ENCODE data around the gene ZNF396. TPM values are rescaled to one million over a fixed set of nuclear protein-coding genes. Genes with fewer than 3 reads are reported as not detected.

Gene ZNF396
- total and polyA plus RNA-seq, 11 donors = 0.19 to 2.2 (median 0.72) TPM

DNA sequence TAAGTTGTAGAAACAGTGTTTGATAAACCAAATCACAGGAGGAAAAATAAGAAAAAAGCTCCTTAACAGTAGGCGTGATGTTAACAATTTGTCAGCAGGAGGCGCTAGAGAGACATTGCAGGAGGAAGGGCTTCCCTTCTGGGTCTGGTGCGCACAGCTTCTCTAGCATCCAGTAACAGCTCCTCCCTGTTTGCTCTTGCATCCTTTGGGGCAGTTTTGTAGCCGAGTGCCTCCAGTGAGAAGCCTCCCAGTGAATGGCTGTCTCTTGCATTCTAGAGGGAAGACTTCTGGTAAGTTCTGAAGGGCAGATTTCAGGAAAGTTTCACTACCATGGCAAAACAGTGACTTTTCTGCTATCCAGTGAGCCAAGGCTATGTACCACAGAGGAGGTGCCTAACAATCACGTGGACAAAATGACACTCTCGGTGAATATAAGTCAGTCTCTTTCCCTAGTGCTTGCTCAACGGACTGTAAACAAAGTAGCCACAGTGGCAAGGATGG is 9.5 kb upstream of the ZNF396 start:
- Histone ChIP-seq H3K36me3 (no peaks in the 10 kb centered on the region), H3K4me1 (peaks cover 0 to 5% (median 0%) of the 10 kb centered on the region in 12 donors), H3K27ac (peak overlapping the region in 1 of 12 donors; percentile 16), H3K9me3 (peaks cover 0 to 6% (median 0%) of the 10 kb centered on the region in 12 donors), H3K27me3 (peaks cover 0 to 3% (median 0%) of the 10 kb centered on the region in 9 donors), H3K4me3 (no peak overlapping the region)
- peak in 3 of 4 donors; percentile 66 to 81 (median 69) for ATAC-seq
- DNase-seq = peak; percentile 57 to 69 (median 61)
- intact Hi-C loops (cut with DNase I) = loop anchor here in 6 of 10 donors (5.0 to 10.0 kb wide), 6 partner anchors 198 to 898 kb away; partner anchors contain the start of gene GALNT1 (in 1 of the 6)
- TF ChIP-seq, protein P1, sequence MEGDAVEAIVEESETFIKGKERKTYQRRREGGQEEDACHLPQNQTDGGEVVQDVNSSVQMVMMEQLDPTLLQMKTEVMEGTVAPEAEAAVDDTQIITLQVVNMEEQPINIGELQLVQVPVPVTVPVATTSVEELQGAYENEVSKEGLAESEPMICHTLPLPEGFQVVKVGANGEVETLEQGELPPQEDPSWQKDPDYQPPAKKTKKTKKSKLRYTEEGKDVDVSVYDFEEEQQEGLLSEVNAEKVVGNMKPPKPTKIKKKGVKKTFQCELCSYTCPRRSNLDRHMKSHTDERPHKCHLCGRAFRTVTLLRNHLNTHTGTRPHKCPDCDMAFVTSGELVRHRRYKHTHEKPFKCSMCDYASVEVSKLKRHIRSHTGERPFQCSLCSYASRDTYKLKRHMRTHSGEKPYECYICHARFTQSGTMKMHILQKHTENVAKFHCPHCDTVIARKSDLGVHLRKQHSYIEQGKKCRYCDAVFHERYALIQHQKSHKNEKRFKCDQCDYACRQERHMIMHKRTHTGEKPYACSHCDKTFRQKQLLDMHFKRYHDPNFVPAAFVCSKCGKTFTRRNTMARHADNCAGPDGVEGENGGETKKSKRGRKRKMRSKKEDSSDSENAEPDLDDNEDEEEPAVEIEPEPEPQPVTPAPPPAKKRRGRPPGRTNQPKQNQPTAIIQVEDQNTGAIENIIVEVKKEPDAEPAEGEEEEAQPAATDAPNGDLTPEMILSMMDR (IDR thresholded peaks at IDR 0.05) = peak; percentile 86 to 99 (median 92)
- TF ChIP-seq POLR2A (IDR thresholded peaks at IDR 0.05) = no peak
- WGBS, 4 donors = 16 to 30% (median 20%) methylated on average over 7 of the region's 7 CpGs

DNA sequence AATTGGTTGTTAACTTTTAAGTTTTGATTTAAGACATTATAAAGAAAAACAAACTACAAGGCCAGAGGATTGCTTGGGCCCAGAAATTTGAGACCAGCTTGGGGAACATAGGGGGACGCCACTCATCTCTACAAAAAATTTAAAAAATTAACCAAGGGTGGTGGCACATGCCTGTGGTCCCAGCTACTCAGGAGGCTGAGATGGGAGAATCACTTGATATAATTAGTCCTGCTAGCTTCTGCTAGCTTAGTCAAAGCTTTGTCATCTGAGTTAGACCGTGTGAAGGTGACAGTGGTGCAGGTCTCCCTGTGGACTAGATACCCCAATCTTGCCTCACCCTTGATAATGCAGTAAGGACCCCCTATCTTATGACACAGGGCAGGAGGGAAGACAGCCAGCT is 6.0 kb upstream of the ZNF396 start:
- Histone ChIP-seq H3K27me3 (peaks cover 0 to 3% (median 0%) of the 10 kb centered on the region in 9 donors), H3K4me3 (no peak overlapping the region), H3K27ac (no peak overlapping the region), H3K4me1 (peaks cover 0 to 5% (median 0%) of the 10 kb centered on the region in 12 donors), H3K36me3 (no peaks in the 10 kb centered on the region), H3K9me3 (peaks cover 0 to 6% (median 0%) of the 10 kb centered on the region in 12 donors)
- DNase-seq = no peak
- ATAC-seq = no peak
- 80 to 89% (median 83%) methylated on average over 2 of the region's 2 CpGs for WGBS, 4 donors
- intact Hi-C loops (cut with DNase I) = loop anchor here in 5 of 10 donors (10.0 kb wide), 4 partner anchors 202 to 902 kb away; partner anchors contain the start of gene GALNT1 (in 1 of the 5)
- TF ChIP-seq, protein P1 (IDR thresholded peaks at IDR 0.05) = no peak
- TF ChIP-seq POLR2A (IDR thresholded peaks at IDR 0.05) = no peak

DNA sequence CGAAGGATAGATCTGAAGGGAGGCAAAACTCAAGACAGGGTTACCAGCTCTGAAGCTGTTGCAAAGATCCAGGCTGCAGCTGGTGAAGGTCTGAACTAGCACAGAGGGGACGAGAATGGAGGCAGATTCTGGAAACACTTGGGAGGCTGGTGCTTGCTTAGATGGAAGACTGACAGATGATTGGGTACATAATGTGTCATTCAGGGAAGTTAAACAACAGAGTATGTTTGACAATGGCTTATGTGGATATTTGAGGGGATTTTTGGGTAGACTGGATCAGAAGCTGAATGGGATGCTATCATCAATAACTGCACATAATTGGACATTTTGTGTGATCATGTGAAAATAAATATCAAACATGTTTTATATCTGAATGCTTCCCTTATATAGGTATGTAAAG is 2.3 kb upstream of the ZNF396 start:
- intact Hi-C loops (cut with DNase I) = loop anchor here in 1 of 10 donors (10.0 kb wide), 1 partner anchor 65 kb away; no protein-coding TSS in a partner anchor
- Histone ChIP-seq H3K27me3 (peaks cover 0 to 3% (median 0%) of the 10 kb centered on the region in 9 donors), H3K36me3 (no peaks in the 10 kb centered on the region), H3K4me3 (no peak overlapping the region), H3K27ac (no peak overlapping the region), H3K9me3 (peaks cover 0 to 6% (median 0%) of the 10 kb centered on the region in 12 donors), H3K4me1 (peaks cover 0 to 12% (median 0%) of the 10 kb centered on the region in 12 donors)
- no peak for ATAC-seq
- WGBS, 4 donors = 80 to 84% (median 82%) methylated on average over 2 of the region's 2 CpGs
- no peak for TF ChIP-seq POLR2A (IDR thresholded peaks at IDR 0.05)
- TF ChIP-seq, protein P1 (IDR thresholded peaks at IDR 0.05) = no peak
- no peak for DNase-seq

DNA sequence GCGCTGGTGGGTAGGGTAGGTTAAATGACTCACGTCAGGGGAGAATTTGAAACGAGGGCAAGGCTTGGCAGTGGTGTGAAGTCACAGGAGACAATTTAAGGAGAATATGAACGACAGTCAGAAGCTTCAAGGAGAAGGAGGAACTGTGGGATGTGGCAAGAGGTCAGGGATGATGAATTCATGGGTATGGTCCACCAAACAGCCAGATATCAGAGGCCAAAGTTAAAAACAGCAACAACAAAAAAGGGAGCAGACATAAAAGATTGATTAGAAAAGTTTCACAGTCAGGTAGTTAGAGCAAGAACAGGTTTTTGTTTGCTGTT is 1.4 kb upstream of the ZNF396 start:
- Histone ChIP-seq H3K27ac (no peak overlapping the region), H3K9me3 (peaks cover 0 to 6% (median 0%) of the 10 kb centered on the region in 12 donors), H3K27me3 (peaks cover 0 to 3% (median 0%) of the 10 kb centered on the region in 9 donors), H3K4me1 (peaks cover 0 to 12% (median 0%) of the 10 kb centered on the region in 12 donors), H3K4me3 (no peak overlapping the region), H3K36me3 (no peaks in the 10 kb centered on the region)
- TF ChIP-seq, protein P1 (IDR thresholded peaks at IDR 0.05) = no peak
- TF ChIP-seq POLR2A (IDR thresholded peaks at IDR 0.05) = no peak
- DNase-seq = no peak
- ATAC-seq = no peak
- 52 to 60% (median 57%) methylated on average over 4 of the region's 4 CpGs for WGBS, 4 donors
- intact Hi-C loops (cut with DNase I) = loop anchor here in 1 of 10 donors (10.0 kb wide), 1 partner anchor 64 kb away; no protein-coding TSS in a partner anchor

Data from heart left ventricle (tissue), 16 donors.